ENCODE measurements around the gene RRP8.

Gene RRP8

GRCh38 chr11:6632116-6633073 lies 29.0 kb upstream of the RRP8 start:
- Histone ChIP-seq H3K36me3 (ENCODE audit: control insufficient read depth in 2 of 2, insufficient read depth in 2 of 2, low read length in 2 of 2) (peaks cover 43 to 45% of the 10 kb centered on the region in 2 donors), H3K27ac (ENCODE audit: low read length) (no peak overlapping the region), H3K27me3 (ENCODE audit: control insufficient read depth in 1 of 2, insufficient read depth in 2 of 2, low read length in 2 of 2) (no peaks in the 10 kb centered on the region), H3K9ac (ENCODE audit: low read length in 2 of 2) (no peak overlapping the region), H3K4me1 (ENCODE audit: control insufficient read depth, insufficient read depth, low read length) (peaks cover 24% of the 10 kb centered on the region), H3K4me3 (ENCODE audit: low read length in 2 of 2) (no peak overlapping the region), H3K9me3 (ENCODE audit: control insufficient read depth in 2 of 2, low read length in 2 of 2) (no peaks in the 10 kb centered on the region)

DNA sequence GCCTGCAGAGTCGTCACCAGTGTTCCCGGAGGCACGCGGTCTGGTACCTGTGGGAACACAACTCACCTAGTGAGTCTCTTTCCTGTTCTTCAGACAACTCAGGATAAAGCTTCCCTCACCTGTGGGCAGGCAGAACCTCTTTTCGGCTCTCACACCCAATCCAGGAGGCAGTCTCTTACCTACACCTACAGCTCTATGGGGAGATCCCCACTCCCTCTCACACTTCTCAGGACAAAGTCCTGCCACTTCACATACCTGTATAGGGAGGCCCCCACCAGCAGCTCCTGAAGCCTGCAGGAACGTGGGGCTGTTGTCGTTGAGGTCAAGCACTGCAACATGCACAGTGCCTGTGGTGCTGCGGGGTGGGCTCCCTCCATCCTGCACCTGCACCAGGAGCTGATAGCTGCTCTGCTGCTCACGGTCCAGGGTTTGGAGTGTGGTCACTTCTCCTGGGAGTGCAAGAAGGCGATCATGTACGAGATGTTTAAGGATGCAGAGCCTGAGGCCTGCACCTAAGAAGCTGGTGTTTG lies 28.0 kb upstream of the RRP8 start:
- H3K27me3 ChIP-seq (ENCODE audit: control insufficient read depth in 1 of 2, insufficient read depth in 2 of 2, low read length in 2 of 2) = no peaks in the 10 kb centered on the region
- no peak overlapping the region for H3K9ac ChIP-seq (ENCODE audit: low read length in 2 of 2)
- peaks cover 19% of the 10 kb centered on the region for H3K4me1 ChIP-seq (ENCODE audit: control insufficient read depth, insufficient read depth, low read length)
- H3K36me3 ChIP-seq (ENCODE audit: control insufficient read depth in 2 of 2, insufficient read depth in 2 of 2, low read length in 2 of 2) = peaks cover 53 to 54% of the 10 kb centered on the region in 2 donors
- H3K27ac ChIP-seq (ENCODE audit: low read length) = no peak overlapping the region
- no peaks in the 10 kb centered on the region for H3K9me3 ChIP-seq (ENCODE audit: control insufficient read depth in 2 of 2, low read length in 2 of 2)
- no peak overlapping the region for H3K4me3 ChIP-seq (ENCODE audit: low read length in 2 of 2)

- Histone ChIP-seq H3K4me1 (ENCODE audit: control insufficient read depth, insufficient read depth, low read length) (peaks cover 13% of the 10 kb centered on the region), H3K27ac (ENCODE audit: low read length) (no peak overlapping the region), H3K27me3 (ENCODE audit: control insufficient read depth in 1 of 2, insufficient read depth in 2 of 2, low read length in 2 of 2) (no peaks in the 10 kb centered on the region), H3K36me3 (ENCODE audit: control insufficient read depth in 2 of 2, insufficient read depth in 2 of 2, low read length in 2 of 2) (peaks cover 59 to 60% of the 10 kb centered on the region in 2 donors), H3K4me3 (ENCODE audit: low read length in 2 of 2) (no peak overlapping the region), H3K9me3 (ENCODE audit: control insufficient read depth in 2 of 2, low read length in 2 of 2) (no peaks in the 10 kb centered on the region), H3K9ac (ENCODE audit: low read length in 2 of 2) (no peak overlapping the region)
These were observed 27.3 kb upstream of the RRP8 start for GRCh38 chr11:6630632-6631291.

DNA sequence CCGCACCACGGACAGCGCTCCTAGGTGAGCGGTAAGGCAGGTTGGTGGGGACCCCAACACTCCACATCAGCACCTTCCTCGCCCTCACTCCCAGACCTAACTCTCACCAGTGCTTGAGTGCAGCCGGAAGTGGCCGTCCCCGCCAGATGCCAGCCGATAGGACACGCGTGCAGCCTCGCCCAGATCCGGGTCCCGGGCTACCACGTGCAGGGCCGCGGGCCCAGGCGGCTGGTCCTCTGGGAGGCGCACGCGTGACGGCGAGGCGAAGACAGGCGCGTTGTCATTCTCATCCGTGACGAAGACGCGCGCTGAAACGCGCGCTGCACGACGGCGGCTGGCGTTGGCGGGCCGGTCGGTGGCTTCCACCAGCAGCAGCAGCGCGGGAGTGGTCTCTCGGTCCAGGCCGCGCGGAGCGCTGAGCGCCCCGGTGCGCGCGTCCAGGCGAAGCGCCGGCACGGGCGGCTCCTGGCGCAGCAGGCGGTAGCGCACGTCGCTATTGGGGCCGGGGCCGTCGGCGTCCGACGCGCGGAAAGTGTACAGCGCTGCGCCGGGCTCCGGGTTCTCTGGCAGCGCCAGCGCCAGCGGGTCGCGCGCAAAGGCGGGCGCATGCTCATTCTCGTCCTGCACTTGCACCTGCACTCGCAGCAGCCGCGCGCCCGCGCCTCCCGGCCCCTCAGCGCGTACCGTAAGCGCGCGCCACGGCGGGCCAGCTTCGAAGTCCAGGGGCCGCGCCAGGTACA lies 26.6 kb upstream of the RRP8 start:
- peaks cover 66 to 67% of the 10 kb centered on the region in 2 donors for H3K36me3 ChIP-seq (ENCODE audit: control insufficient read depth in 2 of 2, insufficient read depth in 2 of 2, low read length in 2 of 2)
- H3K27ac ChIP-seq (ENCODE audit: low read length) = no peak overlapping the region
- H3K27me3 ChIP-seq (ENCODE audit: control insufficient read depth in 1 of 2, insufficient read depth in 2 of 2, low read length in 2 of 2) = no peaks in the 10 kb centered on the region
- peaks cover 6% of the 10 kb centered on the region for H3K4me1 ChIP-seq (ENCODE audit: control insufficient read depth, insufficient read depth, low read length)
- H3K9me3 ChIP-seq (ENCODE audit: control insufficient read depth in 2 of 2, low read length in 2 of 2) = no peaks in the 10 kb centered on the region
- no peak overlapping the region for H3K4me3 ChIP-seq (ENCODE audit: low read length in 2 of 2)
- no peak overlapping the region for H3K9ac ChIP-seq (ENCODE audit: low read length in 2 of 2)

GRCh38 chr11:6629573-6629891 lies 26.1 kb upstream of the RRP8 start:
- H3K27me3 ChIP-seq (ENCODE audit: control insufficient read depth in 1 of 2, insufficient read depth in 2 of 2, low read length in 2 of 2) = no peaks in the 10 kb centered on the region
- H3K27ac ChIP-seq (ENCODE audit: low read length) = no peak overlapping the region
- H3K36me3 ChIP-seq (ENCODE audit: control insufficient read depth in 2 of 2, insufficient read depth in 2 of 2, low read length in 2 of 2) = peaks cover 72 to 73% of the 10 kb centered on the region in 2 donors

DNA sequence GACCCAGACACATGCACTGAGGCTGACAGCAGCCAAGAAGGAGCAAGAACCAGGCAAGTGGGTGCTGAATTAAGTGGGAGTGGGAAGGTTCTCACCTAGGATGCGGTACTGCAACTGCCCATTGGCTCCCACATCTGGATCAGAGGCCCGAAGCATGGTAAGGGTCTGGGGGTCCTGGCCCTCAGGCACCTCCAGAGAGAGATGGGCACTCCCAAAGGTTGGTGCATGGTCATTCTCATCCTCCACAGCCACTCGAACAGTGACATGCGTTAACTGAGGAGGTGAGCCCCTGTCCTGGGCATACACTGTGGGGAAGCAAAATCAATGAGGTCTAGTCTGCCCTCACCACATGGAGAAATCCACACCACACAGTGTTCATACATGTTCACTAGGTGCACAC lies 25.1 kb upstream of the RRP8 start:
- Histone ChIP-seq H3K27ac (ENCODE audit: low read length) (no peak overlapping the region), H3K4me1 (ENCODE audit: control insufficient read depth, insufficient read depth, low read length) (peaks cover 4% of the 10 kb centered on the region), H3K9me3 (ENCODE audit: control insufficient read depth in 2 of 2, low read length in 2 of 2) (no peaks in the 10 kb centered on the region), H3K4me3 (ENCODE audit: low read length in 2 of 2) (no peak overlapping the region), H3K9ac (ENCODE audit: low read length in 2 of 2) (no peak overlapping the region), H3K36me3 (ENCODE audit: control insufficient read depth in 2 of 2, insufficient read depth in 2 of 2, low read length in 2 of 2) (peaks cover 77 to 78% of the 10 kb centered on the region in 2 donors), H3K27me3 (ENCODE audit: control insufficient read depth in 1 of 2, insufficient read depth in 2 of 2, low read length in 2 of 2) (no peaks in the 10 kb centered on the region)

More at GRCh38 chr11:6629573-6629891, 26.1 kb upstream of the RRP8 start:
- no peak overlapping the region for H3K4me3 ChIP-seq (ENCODE audit: low read length in 2 of 2)
- no peaks in the 10 kb centered on the region for H3K9me3 ChIP-seq (ENCODE audit: control insufficient read depth in 2 of 2, low read length in 2 of 2)
- no peak overlapping the region for H3K9ac ChIP-seq (ENCODE audit: low read length in 2 of 2)
- peaks cover 6% of the 10 kb centered on the region for H3K4me1 ChIP-seq (ENCODE audit: control insufficient read depth, insufficient read depth, low read length)

DNA sequence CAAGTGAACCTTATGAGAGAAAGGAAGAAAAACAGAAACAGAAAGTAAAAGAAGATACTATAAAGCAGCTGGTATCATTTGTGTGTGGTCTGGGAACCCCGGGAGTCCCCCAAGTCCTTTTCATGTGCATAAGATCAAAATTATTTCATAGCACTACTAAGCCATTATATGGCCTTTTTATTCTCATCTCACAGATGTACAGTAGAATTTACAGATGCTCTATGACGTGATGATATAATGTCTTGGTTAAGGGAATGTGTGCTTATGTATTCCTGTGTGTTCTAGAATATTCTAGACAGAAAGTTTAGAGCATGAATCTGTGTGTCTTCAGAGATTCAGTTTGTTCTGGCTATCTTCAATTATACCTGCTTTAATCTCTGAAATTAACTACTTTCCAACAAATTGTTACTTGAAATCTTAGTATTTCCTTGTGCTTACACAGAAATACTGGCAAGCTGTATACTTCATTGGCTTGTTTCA lies 24.4 kb upstream of the RRP8 start:
- Histone ChIP-seq H3K9ac (ENCODE audit: low read length in 2 of 2) (no peak overlapping the region), H3K27me3 (ENCODE audit: control insufficient read depth in 1 of 2, insufficient read depth in 2 of 2, low read length in 2 of 2) (no peaks in the 10 kb centered on the region), H3K4me3 (ENCODE audit: low read length in 2 of 2) (no peak overlapping the region), H3K4me1 (ENCODE audit: control insufficient read depth, insufficient read depth, low read length) (no peaks in the 10 kb centered on the region), H3K36me3 (ENCODE audit: control insufficient read depth in 2 of 2, insufficient read depth in 2 of 2, low read length in 2 of 2) (peaks cover 71 to 78% of the 10 kb centered on the region in 2 donors), H3K9me3 (ENCODE audit: control insufficient read depth in 2 of 2, low read length in 2 of 2) (no peaks in the 10 kb centered on the region), H3K27ac (ENCODE audit: low read length) (no peak overlapping the region)

GRCh38 chr11:6626971-6627761 lies 23.8 kb upstream of the RRP8 start:
- H3K4me3 ChIP-seq (ENCODE audit: low read length in 2 of 2) = no peak overlapping the region
- no peak overlapping the region for H3K27ac ChIP-seq (ENCODE audit: low read length)
- H3K27me3 ChIP-seq (ENCODE audit: control insufficient read depth in 1 of 2, insufficient read depth in 2 of 2, low read length in 2 of 2) = no peaks in the 10 kb centered on the region
- H3K9me3 ChIP-seq (ENCODE audit: control insufficient read depth in 2 of 2, low read length in 2 of 2) = no peaks in the 10 kb centered on the region
- H3K9ac ChIP-seq (ENCODE audit: low read length in 2 of 2) = no peak overlapping the region
- peaks cover 67 to 72% of the 10 kb centered on the region in 2 donors for H3K36me3 ChIP-seq (ENCODE audit: control insufficient read depth in 2 of 2, insufficient read depth in 2 of 2, low read length in 2 of 2)
- H3K4me1 ChIP-seq (ENCODE audit: control insufficient read depth, insufficient read depth, low read length) = no peaks in the 10 kb centered on the region

GRCh38 chr11:6625832-6626420 lies 22.5 kb upstream of the RRP8 start:
- Histone ChIP-seq H3K9ac (ENCODE audit: low read length in 2 of 2) (no peak overlapping the region), H3K4me1 (ENCODE audit: control insufficient read depth, insufficient read depth, low read length) (no peaks in the 10 kb centered on the region), H3K4me3 (ENCODE audit: low read length in 2 of 2) (no peak overlapping the region), H3K27ac (ENCODE audit: low read length) (no peak overlapping the region), H3K36me3 (ENCODE audit: control insufficient read depth in 2 of 2, insufficient read depth in 2 of 2, low read length in 2 of 2) (peaks cover 57 to 60% of the 10 kb centered on the region in 2 donors), H3K9me3 (ENCODE audit: control insufficient read depth in 2 of 2, low read length in 2 of 2) (no peaks in the 10 kb centered on the region), H3K27me3 (ENCODE audit: control insufficient read depth in 1 of 2, insufficient read depth in 2 of 2, low read length in 2 of 2) (no peaks in the 10 kb centered on the region)
